Gastrocnemius medialis (tissue), 4 donors: ENCODE measurements around the gene BCAP31. TPM values are rescaled to one million over a fixed set of nuclear protein-coding genes. Genes with fewer than 3 reads are reported as not detected.

ENCODE experiments used
- ATAC-seq, 2 donors: fragments of 150-250 bp; one replicate each; pipeline ENCODE4 v1.9.1; 2016
- DNase-seq, 2 donors: peaks; one replicate each; pipeline ENCODE4 v3.0.0-alpha.2; 2019
- H3K27ac ChIP-seq, 4 donors: fragments of 200-600 bp; sonication (generic); 1 replicate in 1 of 4; 2 replicates in 3 of 4; pipeline ENCODE4 v1.5.1; 2016 to 2018; ENCODE audit warnings: mild to moderate bottlenecking in 2 of 4, moderate library complexity in 1 of 4
- H3K27me3 ChIP-seq, 3 donors: fragments of 200-600 bp; sonication (generic) in 2 of 3; 1 replicate in 1 of 3; 2 replicates in 2 of 3; pipeline versions ENCODE4 v1.5.1 to v1.6.0; 2016 to 2019; ENCODE audit warnings: mild to moderate bottlenecking in 1 of 3, moderate library complexity in 1 of 3
- H3K36me3 ChIP-seq, 2 donors: fragments of 200-600 bp; sonication (generic) in 1 of 2; one replicate each; pipeline ENCODE4 v1.5.1; 2017 to 2018
- H3K4me1 ChIP-seq, 2 donors: fragments of 200-600 bp; sonication (generic) in 1 of 2; one replicate each; pipeline ENCODE4 v1.5.1; 2016 to 2017; ENCODE audit warnings: mild to moderate bottlenecking in 2 of 2
- H3K4me3 ChIP-seq, 4 donors: fragments of 200-600 bp; sonication (generic) in 3 of 4; 1 replicate in 1 of 4; 2 replicates in 3 of 4; pipeline ENCODE4 v1.5.1; 2016 to 2019; ENCODE audit warnings: mild to moderate bottlenecking in 2 of 4
- H3K9me3 ChIP-seq, 3 donors: fragments of 200-600 bp; sonication (generic) in 2 of 3; 1 replicate in 1 of 3; 2 replicates in 2 of 3; pipeline ENCODE4 v1.5.1; 2016 to 2019
- CTCF ChIP-seq, 5 experiments: fragments of 450-650 bp in 3 of 5; fragments of 200-600 bp in 2 of 5; sonication (generic) in 2 of 5; IDR thresholded peaks in 4 of 5; conservative IDR thresholded peaks in 1 of 5; 1 replicate in 4 of 5; 2 replicates in 1 of 5; pipeline ENCODE4 v1.5.1; 2016 to 2019; ENCODE audit warnings: antibody characterized with exemption in 5 of 5, mild to moderate bottlenecking in 3 of 5, moderate library complexity in 3 of 5
- POLR2A ChIP-seq, 2 donors: fragments of 450-650 bp; IDR thresholded peaks; one replicate each; pipeline ENCODE4 v1.6.1; 2017; ENCODE audit warnings: antibody characterized with exemption in 2 of 2, mild to moderate bottlenecking in 2 of 2, moderate library complexity in 2 of 2
- in situ Hi-C, 4 donors: fragments of 200-750 bp; cut with MboI; loops; one replicate each; pipeline versions ENCODE4 v1.15.0 to v1.8.0; 2017; ENCODE audit warnings: low sequenced_read_pairs in 4 of 4
- intact Hi-C: fragments of 100-400 bp; cut with DNase I; formaldehyde crosslinking; loops from one replicate; pipeline ENCODE4 v1.15.1; 2023; ENCODE audit warnings: low total_unique reads
- total RNA-seq, 4 donors: library from RNA; depleted of rRNA; stranded (reverse); fragments of >200 nt; gene quantifications; one replicate each; pipeline versions ENCODE4 v1.1.0 to v1.2.3, GENCODE V29; 2016

BCAP31 gene
- total RNA-seq, 4 donors from 2014 or later, result 41.5 to 91.9 (median 48.3) TPM

GRCh38 chrX:153740631-153741222 is 16.5 kb upstream of the BCAP31 start:
- H3K27ac ChIP-seq, result no peak overlapping the region
- H3K27me3 ChIP-seq, result no peaks in the 10 kb centered on the region
- no peaks in the 10 kb centered on the region for H3K9me3 ChIP-seq
- TF ChIP-seq POLR2A (IDR thresholded peaks at IDR 0.05) (no peak), CTCF (IDR thresholded peaks at IDR 0.05 in 4 of 5, conservative IDR thresholded peaks at IDR 0.05 in 1 of 5) (no peak)
- in situ Hi-C loops (no loop called here), intact Hi-C loops (no loop called here)
- H3K4me1 ChIP-seq, result peaks cover 0 to 8% of the 10 kb centered on the region in 2 donors
- H3K36me3 ChIP-seq, result peaks cover 0 to 14% of the 10 kb centered on the region in 2 donors
- no peak overlapping the region for H3K4me3 ChIP-seq
- DNase-seq (no peak), ATAC-seq (no peak)

DNA sequence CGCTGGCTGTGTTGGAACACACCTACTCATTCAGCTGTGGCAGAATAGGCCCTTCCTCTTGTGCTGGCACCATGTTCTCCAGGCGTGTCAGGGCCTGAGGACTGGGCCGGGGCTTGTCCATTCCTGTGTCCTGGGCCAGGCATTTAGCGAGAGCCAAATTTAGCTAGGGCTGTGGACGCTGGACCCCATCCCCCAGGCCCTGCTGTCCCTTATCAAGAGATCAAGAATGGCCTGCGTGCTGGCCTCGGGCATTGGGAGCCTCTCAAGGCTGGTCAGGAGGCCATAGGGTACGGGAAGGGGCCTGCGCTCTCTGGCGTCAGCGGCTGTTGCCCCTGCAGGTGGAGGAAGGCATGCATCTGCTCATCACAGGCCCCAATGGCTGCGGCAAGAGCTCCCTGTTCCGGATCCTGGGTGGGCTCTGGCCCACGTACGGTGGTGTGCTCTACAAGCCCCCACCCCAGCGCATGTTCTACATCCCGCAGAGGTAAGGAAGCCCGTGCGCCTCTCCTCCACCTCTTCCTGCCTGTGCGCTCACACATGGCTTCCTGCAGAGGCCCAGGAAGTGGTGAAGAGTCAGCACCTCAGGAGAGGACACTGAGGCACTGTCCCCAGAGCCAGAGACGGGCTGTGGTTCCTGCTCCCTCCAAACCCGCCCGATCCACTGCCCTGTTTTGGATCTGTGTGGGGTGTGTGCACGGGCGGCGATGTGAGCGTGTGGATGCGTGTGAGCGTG is 15.7 kb upstream of the BCAP31 start:
- DNase-seq, result no peak
- in situ Hi-C loops (no loop called here), intact Hi-C loops (no loop called here)
- H3K27ac ChIP-seq, result no peak overlapping the region
- no peak for TF ChIP-seq POLR2A (IDR thresholded peaks at IDR 0.05)
- TF ChIP-seq CTCF (IDR thresholded peaks at IDR 0.05 in 4 of 5, conservative IDR thresholded peaks at IDR 0.05 in 1 of 5), result no peak
- ATAC-seq, result no peak
- H3K27me3 ChIP-seq, result no peaks in the 10 kb centered on the region
- no peaks in the 10 kb centered on the region for H3K9me3 ChIP-seq
- H3K4me1 ChIP-seq, result peaks cover 0 to 8% of the 10 kb centered on the region in 2 donors
- peaks cover 0 to 14% of the 10 kb centered on the region in 2 donors for H3K36me3 ChIP-seq
- no peak overlapping the region for H3K4me3 ChIP-seq

DNA sequence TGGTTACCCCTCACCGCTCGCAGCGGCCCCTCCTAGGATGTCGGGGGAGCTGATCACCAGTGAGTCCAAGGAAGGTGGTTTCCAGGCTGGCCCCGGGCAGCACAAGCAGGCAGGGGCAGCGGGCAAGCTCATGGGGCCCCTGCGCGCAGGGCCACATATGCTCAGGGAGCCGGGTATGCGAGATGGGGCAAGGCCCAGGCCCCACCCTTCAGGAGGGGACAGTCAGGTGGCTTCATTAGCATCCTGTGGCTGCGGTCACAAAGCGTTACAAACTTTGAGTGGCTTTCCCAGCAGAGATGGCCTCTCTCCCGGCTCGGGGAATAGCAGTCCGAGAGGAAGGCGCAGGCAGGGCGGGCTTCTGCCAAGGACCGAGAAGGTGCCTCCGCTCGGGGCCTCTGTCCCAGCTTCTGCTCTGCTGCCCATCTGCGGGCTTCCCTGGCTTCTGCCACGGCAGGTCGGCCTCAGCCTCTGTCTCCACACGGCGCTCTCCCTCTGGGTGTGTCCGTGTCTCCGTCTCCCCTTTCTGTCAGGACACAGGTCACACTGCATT is 13.9 kb upstream of the BCAP31 start:
- H3K9me3 ChIP-seq, result no peaks in the 10 kb centered on the region
- no peak overlapping the region for H3K27ac ChIP-seq
- ATAC-seq, result no peak
- in situ Hi-C loops, result no loop called here
- peaks cover 0 to 3% of the 10 kb centered on the region in 2 donors for H3K4me1 ChIP-seq
- H3K36me3 ChIP-seq, result peaks cover 0 to 14% of the 10 kb centered on the region in 2 donors
- no peak overlapping the region for H3K4me3 ChIP-seq
- intact Hi-C loops, result no loop called here
- TF ChIP-seq POLR2A (IDR thresholded peaks at IDR 0.05) (no peak), CTCF (IDR thresholded peaks at IDR 0.05 in 4 of 5, conservative IDR thresholded peaks at IDR 0.05 in 1 of 5) (no peak)
- no peaks in the 10 kb centered on the region for H3K27me3 ChIP-seq
- DNase-seq, result no peak

DNA sequence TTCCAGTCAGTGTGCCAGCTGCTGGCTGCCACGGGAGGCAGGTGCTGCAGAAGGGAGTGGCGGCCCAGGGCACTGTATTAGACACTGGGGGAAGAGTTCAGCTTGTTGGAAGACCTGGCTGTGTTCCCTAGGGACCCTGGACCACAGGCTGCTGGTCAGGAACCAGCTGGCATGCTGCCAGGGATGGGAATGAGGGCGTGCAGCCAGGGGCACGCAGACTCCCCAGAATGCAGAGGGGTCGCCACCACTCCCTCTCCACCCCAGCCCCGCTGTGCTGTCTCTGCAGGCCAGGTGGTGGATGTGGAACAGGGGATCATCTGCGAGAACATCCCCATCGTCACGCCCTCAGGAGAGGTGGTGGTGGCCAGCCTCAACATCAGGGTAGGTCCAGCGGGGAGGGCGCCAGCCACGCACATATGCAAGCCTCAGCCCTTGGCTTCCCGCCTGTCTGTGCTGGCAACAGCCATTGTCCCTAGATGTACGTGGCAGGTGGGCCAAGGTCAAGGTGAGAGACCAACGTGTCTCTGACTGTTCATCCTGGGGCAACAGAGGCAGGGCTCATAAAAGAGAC is 12.8 kb upstream of the BCAP31 start:
- TF ChIP-seq CTCF (IDR thresholded peaks at IDR 0.05 in 4 of 5, conservative IDR thresholded peaks at IDR 0.05 in 1 of 5) (no peak), POLR2A (IDR thresholded peaks at IDR 0.05) (no peak)
- Histone ChIP-seq H3K9me3 (no peaks in the 10 kb centered on the region), H3K4me3 (no peak overlapping the region), H3K27me3 (no peaks in the 10 kb centered on the region), H3K27ac (no peak overlapping the region), H3K4me1 (no peaks in the 10 kb centered on the region), H3K36me3 (peaks cover 0 to 14% of the 10 kb centered on the region in 2 donors)
- intact Hi-C loops, result no loop called here
- DNase-seq (no peak), ATAC-seq (no peak)
- in situ Hi-C loops, result no loop called here
